HepG2 (cell line): Measurements from ENCODE around the gene SRBD1. TPM values are rescaled to one million over a fixed set of nuclear protein-coding genes. Genes with fewer than 3 reads are reported as not detected.

Source experiments
- AGO2 ChIP-seq: fragments of 200-400 bp; formaldehyde crosslinking; optimal IDR thresholded peaks from 2 replicates; pipeline ENCODE3; 2017; ENCODE audit warnings: mild to moderate bottlenecking, low read depth, low read length, moderate library complexity
- ASH2L ChIP-seq: fragments of 300-600, 200-600 bp; sonication (generic); IDR thresholded peaks from 2 replicates; pipeline ENCODE4 v1.7.0; 2017; ENCODE audit warnings: low read depth, mild to moderate bottlenecking, moderate library complexity, mixed read lengths, low read length; ENCODE audit not compliant: insufficient read length
- CEBPB ChIP-seq: IDR thresholded peaks from 2 replicates; pipeline ENCODE4 v1.6.1; 2011; ENCODE audit warnings: low read depth, low read length, improper control_type of control experiment, borderline replicate concordance
- CENPT ChIP-seq: sonication (generic); formaldehyde crosslinking; IDR thresholded peaks from 2 replicates; pipeline ENCODE4 v1.8.0; 2022; ENCODE audit warnings: low read depth, mild to moderate bottlenecking, moderate library complexity, missing genetic modification reagents
- CHCHD3 ChIP-seq: sonication (generic); formaldehyde crosslinking; IDR thresholded peaks from 2 replicates; pipeline ENCODE4 v1.8.0; 2022; ENCODE audit warnings: mild to moderate bottlenecking, missing genetic modification reagents, moderate library complexity
- GABPB1 ChIP-seq: IDR thresholded peaks from 2 replicates; pipeline ENCODE4 v1.6.1; 2016; ENCODE audit warnings: mild to moderate bottlenecking, missing genetic modification reagents, moderate library complexity, missing compliant biosample characterization
- GATAD1 ChIP-seq: IDR thresholded peaks from 2 replicates; pipeline ENCODE4 v1.6.1; 2016; ENCODE audit warnings: missing genetic modification reagents, missing compliant biosample characterization
- KDM1A ChIP-seq: IDR thresholded peaks from 2 replicates; pipeline ENCODE4 v1.6.1; 2016; ENCODE audit warnings: missing compliant biosample characterization
- MAFG ChIP-seq: sonication (generic); formaldehyde crosslinking; IDR thresholded peaks from 2 replicates; pipeline ENCODE4 v1.5.1; 2020; ENCODE audit warnings: mild to moderate bottlenecking, missing genetic modification reagents
- MBD4 ChIP-seq: IDR thresholded peaks from 2 replicates; pipeline ENCODE4 v1.6.1; 2012; ENCODE audit warnings: low read length, inconsistent platforms, borderline replicate concordance
- PHF21A ChIP-seq: sonication (generic); formaldehyde crosslinking; IDR thresholded peaks from 2 replicates; pipeline ENCODE4 v1.5.0; 2020; ENCODE audit warnings: mild to moderate bottlenecking, missing genetic modification reagents
- SIN3B ChIP-seq: fragments of 150-350 bp; IDR thresholded peaks from 2 replicates; pipeline ENCODE4 v1.6.1; 2014; ENCODE audit warnings: low read length
- SMAD3 ChIP-seq: sonication (generic); formaldehyde crosslinking; IDR thresholded peaks from 2 replicates; pipeline ENCODE4 v1.4.0; 2020; ENCODE audit warnings: missing genetic modification reagents
- TBL1XR1 ChIP-seq: fragments of 150-350 bp; IDR thresholded peaks from 2 replicates; pipeline ENCODE4 v1.6.1; 2014; ENCODE audit warnings: borderline replicate concordance, low read length; ENCODE audit not compliant: partially characterized antibody
- TCF7 ChIP-seq: sonication (generic); IDR thresholded peaks from 2 replicates; pipeline ENCODE4 v1.6.1; 2016; ENCODE audit warnings: antibody characterized with exemption, low read depth
- THYN1 ChIP-seq: sonication (generic); formaldehyde crosslinking; IDR thresholded peaks from 2 replicates; pipeline ENCODE4 v1.8.1; 2023; ENCODE audit warnings: low read depth, mild to moderate bottlenecking, moderate library complexity, missing genetic modification reagents, borderline replicate concordance
- ZBTB1 ChIP-seq: sonication (generic); formaldehyde crosslinking; IDR thresholded peaks from 2 replicates; pipeline ENCODE4 v1.4.0; 2020; ENCODE audit warnings: missing genetic modification reagents, borderline replicate concordance
- ZBTB38 ChIP-seq: sonication (generic); formaldehyde crosslinking; IDR thresholded peaks from 2 replicates; pipeline ENCODE4 v1.5.1; 2020; ENCODE audit warnings: mild to moderate bottlenecking, missing genetic modification reagents
- ZNF326 ChIP-seq: sonication (generic); formaldehyde crosslinking; IDR thresholded peaks from 2 replicates; pipeline ENCODE4 v1.4.0; 2020; ENCODE audit warnings: missing genetic modification reagents, borderline replicate concordance
- ZNF33A ChIP-seq: sonication (generic); formaldehyde crosslinking; IDR thresholded peaks from 2 replicates; pipeline ENCODE4 v1.5.1; 2020; ENCODE audit warnings: missing genetic modification reagents, mild to moderate bottlenecking, moderate library complexity, borderline replicate concordance
- ZNF431 ChIP-seq: sonication (generic); formaldehyde crosslinking; IDR thresholded peaks from 2 replicates; pipeline ENCODE4 v1.9.0; 2022; ENCODE audit warnings: missing genetic modification reagents, low read depth, mild to moderate bottlenecking, borderline replicate concordance
- ZNF484 ChIP-seq: sonication (generic); formaldehyde crosslinking; IDR thresholded peaks from 2 replicates; pipeline ENCODE4 v1.5.1; 2020; ENCODE audit warnings: mild to moderate bottlenecking, low read depth, missing genetic modification reagents, borderline replicate concordance
- ZNF557 ChIP-seq: sonication (generic); formaldehyde crosslinking; IDR thresholded peaks from 2 replicates; pipeline ENCODE4 v1.4.0; 2020; ENCODE audit warnings: missing genetic modification reagents
- ZNF572 ChIP-seq: sonication (generic); formaldehyde crosslinking; IDR thresholded peaks from 2 replicates; pipeline ENCODE4 v1.5.1; 2020; ENCODE audit warnings: mild to moderate bottlenecking, missing genetic modification reagents
- polyA plus RNA-seq, 8 experiments: library from polyadenylated mRNA; depleted of rRNA in 3 of 8; stranded (reverse) in 7 of 8; unstranded in 1 of 8; fragments of >200 nt; fragmentation: Illumina TruSeq in 4 of 8; extraction: Trizol in 4 of 8; gene quantifications; 2 replicates each; pipeline versions ENCODE4 v1.2.1 to v1.2.3, GENCODE V29; 2011 to 2016; ENCODE audit warnings: low read depth in 4 of 8, missing spikeins in 1 of 8, mixed read lengths in 1 of 8; ENCODE audit not compliant: insufficient read depth in 1 of 8
- total RNA-seq, 5 experiments: library from RNA; depleted of rRNA; stranded (reverse); fragments of >200 nt; fragmentation: Illumina TruSeq; extraction: Trizol; gene quantifications; 2 replicates each; pipeline ENCODE4 v1.2.3, GENCODE V29; 2016; ENCODE audit warnings: low read depth in 1 of 5
- TF ChIP-seq, protein P1 (sequence below): sonication (generic); formaldehyde crosslinking; IDR thresholded peaks from 2 replicates; pipeline ENCODE4 v1.8.0; 2022; ENCODE audit warnings: mild to moderate bottlenecking, missing genetic modification reagents, moderate library complexity
- TF ChIP-seq, protein P2 (sequence below): sonication (generic); formaldehyde crosslinking; IDR thresholded peaks from 2 replicates; pipeline ENCODE4 v1.4.0; 2020; ENCODE audit warnings: mild to moderate bottlenecking, missing genetic modification reagents
- TF ChIP-seq, protein P3 (sequence below): IDR thresholded peaks from 2 replicates; pipeline ENCODE4 v1.6.1; 2016; ENCODE audit warnings: control low read depth

SRBD1 gene
- total and polyA plus RNA-seq, 2 of the 13 experiments (the other 11 are each of a cell fraction or from before 2014, with no cell fraction given): 3.2 to 23.9 TPM

DNA sequence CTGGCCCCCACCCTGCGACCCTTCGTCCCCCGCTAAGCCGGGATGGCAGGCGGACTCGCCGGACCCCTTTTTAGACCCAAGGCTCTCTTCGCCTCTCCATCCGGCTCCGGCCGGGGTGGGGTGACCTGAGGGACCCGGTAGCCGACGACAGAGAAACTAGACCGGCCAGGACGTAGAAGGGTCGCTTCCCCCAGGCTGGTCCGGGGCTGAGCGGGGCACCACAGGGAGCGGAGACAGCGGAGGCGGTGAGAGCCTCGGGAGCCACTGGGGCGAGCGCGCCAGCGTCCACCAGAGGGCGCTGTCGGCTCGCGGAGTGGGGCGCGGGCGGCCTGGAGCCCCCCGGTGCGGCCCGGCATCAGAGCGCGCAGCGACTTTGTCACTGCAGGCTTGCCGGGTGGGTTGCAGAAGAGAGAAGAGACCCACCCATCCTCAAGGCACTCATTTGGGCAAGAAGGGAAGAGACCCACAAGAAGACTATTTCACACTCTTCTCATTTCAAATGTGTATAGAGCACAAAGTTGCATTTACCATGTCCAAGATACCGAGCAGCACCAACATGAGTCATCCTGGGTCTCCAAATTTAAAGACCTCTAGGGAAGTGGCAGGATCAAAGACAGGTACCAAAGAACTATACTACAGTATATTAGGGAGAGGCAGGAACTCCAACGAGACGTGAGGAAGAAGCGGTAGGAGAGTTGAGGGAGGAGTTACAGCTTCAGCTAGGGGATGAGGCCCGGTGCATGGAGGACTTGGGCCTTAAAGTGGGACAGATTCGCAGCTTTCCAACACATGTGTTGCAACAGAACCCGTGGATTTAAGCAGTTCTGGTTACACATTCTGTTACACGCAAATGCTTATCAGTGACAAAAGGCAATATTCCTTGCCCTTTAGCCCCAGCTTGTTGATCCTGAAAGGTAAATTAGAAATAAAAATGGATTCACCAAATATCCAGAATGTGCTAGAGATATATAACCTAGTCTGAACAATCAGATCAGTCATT is 32.8 kb upstream of the SRBD1 start (continued):
- TF ChIP-seq SMAD3 (CRISPR knock-in tag) (no peak), CENPT (CRISPR knock-in tag) (no peak), CHCHD3 (CRISPR knock-in tag) (no peak), PHF21A (CRISPR knock-in tag) (no peak), GATAD1 (CRISPR knock-in tag) (peak; percentile 56; the same call in 1 of the 2 replicates), CEBPB (peak; percentile 45; the same call in 1 of the 2 replicates), ZNF557 (CRISPR knock-in tag) (no peak), GABPB1 (CRISPR knock-in tag) (peak; percentile 76; the same call in 1 of the 2 replicates), ZBTB1 (no peak), ZNF33A (CRISPR knock-in tag) (no peak), SIN3B (no peak), ZNF484 (CRISPR knock-in tag) (no peak), THYN1 (CRISPR knock-in tag) (no peak), ZNF572 (CRISPR knock-in tag) (no peak; the same call in 1 of the 2 replicates), ASH2L (no peak), KDM1A (no peak), ZNF326 (CRISPR knock-in tag) (no peak), ZBTB38 (CRISPR knock-in tag) (peak; percentile 77), TBL1XR1 (no peak), TCF7 (no peak), AGO2 (no peak), MBD4 (no peak), ZNF431 (0 out of 2 replicates have a peak, but pooled peaks have one; percentile 30), MAFG (CRISPR knock-in tag) (no peak)
- TF ChIP-seq, protein P1, sequence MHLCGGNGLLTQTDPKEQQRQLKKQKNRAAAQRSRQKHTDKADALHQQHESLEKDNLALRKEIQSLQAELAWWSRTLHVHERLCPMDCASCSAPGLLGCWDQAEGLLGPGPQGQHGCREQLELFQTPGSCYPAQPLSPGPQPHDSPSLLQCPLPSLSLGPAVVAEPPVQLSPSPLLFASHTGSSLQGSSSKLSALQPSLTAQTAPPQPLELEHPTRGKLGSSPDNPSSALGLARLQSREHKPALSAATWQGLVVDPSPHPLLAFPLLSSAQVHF (CRISPR knock-in tag): no peak
- TF ChIP-seq, protein P2, sequence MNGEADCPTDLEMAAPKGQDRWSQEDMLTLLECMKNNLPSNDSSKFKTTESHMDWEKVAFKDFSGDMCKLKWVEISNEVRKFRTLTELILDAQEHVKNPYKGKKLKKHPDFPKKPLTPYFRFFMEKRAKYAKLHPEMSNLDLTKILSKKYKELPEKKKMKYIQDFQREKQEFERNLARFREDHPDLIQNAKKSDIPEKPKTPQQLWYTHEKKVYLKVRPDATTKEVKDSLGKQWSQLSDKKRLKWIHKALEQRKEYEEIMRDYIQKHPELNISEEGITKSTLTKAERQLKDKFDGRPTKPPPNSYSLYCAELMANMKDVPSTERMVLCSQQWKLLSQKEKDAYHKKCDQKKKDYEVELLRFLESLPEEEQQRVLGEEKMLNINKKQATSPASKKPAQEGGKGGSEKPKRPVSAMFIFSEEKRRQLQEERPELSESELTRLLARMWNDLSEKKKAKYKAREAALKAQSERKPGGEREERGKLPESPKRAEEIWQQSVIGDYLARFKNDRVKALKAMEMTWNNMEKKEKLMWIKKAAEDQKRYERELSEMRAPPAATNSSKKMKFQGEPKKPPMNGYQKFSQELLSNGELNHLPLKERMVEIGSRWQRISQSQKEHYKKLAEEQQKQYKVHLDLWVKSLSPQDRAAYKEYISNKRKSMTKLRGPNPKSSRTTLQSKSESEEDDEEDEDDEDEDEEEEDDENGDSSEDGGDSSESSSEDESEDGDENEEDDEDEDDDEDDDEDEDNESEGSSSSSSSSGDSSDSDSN (CRISPR knock-in tag): peak; percentile 86; the same call in 1 of the 2 replicates
- TF ChIP-seq, protein P3, sequence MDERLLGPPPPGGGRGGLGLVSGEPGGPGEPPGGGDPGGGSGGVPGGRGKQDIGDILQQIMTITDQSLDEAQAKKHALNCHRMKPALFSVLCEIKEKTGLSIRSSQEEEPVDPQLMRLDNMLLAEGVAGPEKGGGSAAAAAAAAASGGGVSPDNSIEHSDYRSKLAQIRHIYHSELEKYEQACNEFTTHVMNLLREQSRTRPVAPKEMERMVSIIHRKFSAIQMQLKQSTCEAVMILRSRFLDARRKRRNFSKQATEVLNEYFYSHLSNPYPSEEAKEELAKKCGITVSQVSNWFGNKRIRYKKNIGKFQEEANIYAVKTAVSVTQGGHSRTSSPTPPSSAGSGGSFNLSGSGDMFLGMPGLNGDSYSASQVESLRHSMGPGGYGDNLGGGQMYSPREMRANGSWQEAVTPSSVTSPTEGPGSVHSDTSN (CRISPR knock-in tag): no peak
